ENCODE data around the gene ZNF736.
"Not testable (repeated sequence)": the region's sequence is repeated elsewhere in the genome, so short reads cannot be mapped to it uniquely, and the experiment has no call there.

DNA sequence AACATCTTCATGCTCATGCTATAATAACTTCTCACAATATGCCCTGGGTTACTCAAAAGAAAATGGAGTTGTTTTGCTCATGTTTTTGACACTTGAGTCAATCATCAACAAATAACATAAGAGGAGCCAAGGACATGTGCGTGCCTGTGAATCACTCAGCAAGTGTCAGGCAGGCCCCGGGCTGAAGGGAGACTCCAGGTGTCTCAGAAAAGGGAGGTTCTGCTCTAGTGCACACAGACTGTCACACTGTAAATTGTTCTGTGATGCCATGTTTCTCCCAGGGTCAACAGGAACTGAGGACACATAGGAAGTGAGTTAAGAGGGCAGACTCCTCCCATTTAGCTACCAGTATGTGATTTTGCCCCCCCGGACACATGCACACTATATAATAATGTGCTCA lies 10.4 kb downstream of the ZNF736 start:
- not testable (repeated sequence) for TF ChIP-seq EP300, POLR2A, POLR2AphosphoS5, CTCF (IDR thresholded peaks at IDR 0.05)

Data from stomach (tissue), 4 donors.